Measurements from ENCODE around the gene SCN9A. TPM values are rescaled to one million over a fixed set of nuclear protein-coding genes. Genes with fewer than 3 reads are reported as not detected.

Gene SCN9A
- total and polyA plus RNA-seq, 2 experiments from 2014 or later, result 1.4 TPM

GRCh38 chr2:166148500-166149400 lies 227.0 kb downstream of the SCN9A start:
- peak in 1 of 2 donors; percentile 10 for DNase-seq (ENCODE audit: low read depth in 1 of 2, low spot score in 1 of 2)
- Histone ChIP-seq H3K27ac (no peak overlapping the region), H3K4me1 (ENCODE audit: low read depth) (no peaks in the 10 kb centered on the region), H3K27me3 (peaks cover 4% of the 10 kb centered on the region), H3K36me3 (no peaks in the 10 kb centered on the region), H3K4me3 (no peak overlapping the region), H3K9me3 (ENCODE audit: low read depth) (no peaks in the 10 kb centered on the region)
- no peak for TF ChIP-seq CTCF (IDR thresholded peaks at IDR 0.05; ENCODE audit: low read depth, low read length)

GRCh38 chr2:166147883-166148282 lies 227.9 kb downstream of the SCN9A start:
- H3K36me3 ChIP-seq, result no peaks in the 10 kb centered on the region
- H3K4me1 ChIP-seq (ENCODE audit: low read depth), result no peaks in the 10 kb centered on the region
- peak in 1 of 2 donors; percentile 23 for DNase-seq (ENCODE audit: low read depth in 1 of 2, low spot score in 1 of 2)
- H3K27me3 ChIP-seq, result peaks cover 4% of the 10 kb centered on the region
- no peak overlapping the region for H3K27ac ChIP-seq
- TF ChIP-seq CTCF (IDR thresholded peaks at IDR 0.05; ENCODE audit: low read depth, low read length), result no peak
- H3K9me3 ChIP-seq (ENCODE audit: low read depth), result no peaks in the 10 kb centered on the region
- H3K4me3 ChIP-seq, result no peak overlapping the region

Other genes starting within 250 kb of the SCN9A start
- gene SCN1A, start 247.9 kb downstream of the SCN9A start, total RNA-seq, result under 0.01 and 0.07 TPM in 2 replicates
- not detected in 2 replicates for gene SCN1A, start 247.9 kb downstream of the SCN9A start, polyA plus RNA-seq
- gene SCN7A, start 118.3 kb upstream of the SCN9A start, total RNA-seq, result 0.42 and 1.3 TPM in 2 replicates
- gene SCN7A, start 118.3 kb upstream of the SCN9A start, polyA plus RNA-seq, result 0.77 and 0.89 TPM in 2 replicates

All from cardiac muscle cell (in vitro differentiated cells and primary cell).